Transverse colon (tissue), 4 donors: ENCODE measurements around the gene LIN7B.

Experiments
- EP300 ChIP-seq: sonication (generic); formaldehyde crosslinking; IDR thresholded peaks from one replicate; pipeline ENCODE4 v1.6.1; 2017; ENCODE audit warnings: antibody characterized with exemption, low read depth
- POLR2A ChIP-seq: fragments of 450-650 bp; IDR thresholded peaks from one replicate; pipeline ENCODE4 v1.6.1; 2016; ENCODE audit warnings: antibody characterized with exemption, mild to moderate bottlenecking, moderate library complexity
- POLR2AphosphoS5 ChIP-seq, 3 donors: sonication (generic); formaldehyde crosslinking; IDR thresholded peaks; one replicate each; pipeline ENCODE4 v1.6.1; 2016; ENCODE audit warnings: antibody characterized with exemption in 3 of 3
- TF ChIP-seq, protein P1 (sequence below), 5 experiments: fragments of 200-600 bp in 3 of 5; fragments of 450-650 bp in 2 of 5; sonication (generic) in 3 of 5; IDR thresholded peaks; 1 replicate in 2 of 5; 2 replicates in 3 of 5; pipeline ENCODE4 v1.5.1; 2016 to 2017; ENCODE audit warnings: antibody characterized with exemption in 5 of 5, inconsistent platforms in 3 of 5, mild to moderate bottlenecking in 2 of 5, moderate library complexity in 1 of 5

DNA sequence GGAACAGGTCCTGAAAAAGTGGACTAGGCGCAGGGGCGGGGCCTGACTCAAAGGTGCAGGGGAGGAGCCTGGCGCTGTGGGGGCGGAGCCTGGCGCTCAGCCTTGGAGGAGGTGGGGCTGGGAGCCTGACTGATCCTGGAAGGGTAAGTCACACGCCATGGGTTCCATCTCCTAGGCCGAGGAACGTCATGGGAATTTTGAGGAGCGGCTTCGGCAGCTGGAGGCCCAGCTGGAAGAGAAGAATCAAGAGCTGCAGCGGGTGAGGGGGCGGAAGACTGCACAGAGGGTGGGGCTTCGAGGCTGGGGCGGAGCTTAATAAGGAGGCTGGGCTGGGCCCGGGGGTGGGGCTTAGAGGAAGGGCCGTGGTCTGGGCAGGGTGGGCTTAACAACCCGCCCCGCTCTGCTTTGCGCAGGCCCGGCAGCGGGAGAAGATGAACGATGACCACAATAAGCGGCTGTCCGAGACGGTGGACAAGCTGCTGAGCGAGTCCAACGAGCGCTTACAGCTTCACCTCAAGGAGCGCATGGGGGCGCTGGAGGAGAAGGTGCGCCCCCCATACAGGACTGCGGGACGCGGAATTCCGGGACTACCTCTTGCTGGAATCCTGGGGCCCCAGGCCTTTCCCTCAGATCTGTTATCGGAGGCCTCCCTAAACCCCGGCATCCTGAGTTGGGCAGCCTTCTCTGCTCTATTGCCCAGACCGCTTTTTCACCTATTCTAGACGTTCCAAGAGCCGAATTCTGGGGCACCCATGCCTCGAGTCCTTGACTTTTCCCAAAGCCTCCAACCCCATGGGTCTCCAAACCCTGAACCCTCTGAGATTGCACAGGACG is 19.7 kb downstream of the LIN7B start:
- TF ChIP-seq, protein P1, sequence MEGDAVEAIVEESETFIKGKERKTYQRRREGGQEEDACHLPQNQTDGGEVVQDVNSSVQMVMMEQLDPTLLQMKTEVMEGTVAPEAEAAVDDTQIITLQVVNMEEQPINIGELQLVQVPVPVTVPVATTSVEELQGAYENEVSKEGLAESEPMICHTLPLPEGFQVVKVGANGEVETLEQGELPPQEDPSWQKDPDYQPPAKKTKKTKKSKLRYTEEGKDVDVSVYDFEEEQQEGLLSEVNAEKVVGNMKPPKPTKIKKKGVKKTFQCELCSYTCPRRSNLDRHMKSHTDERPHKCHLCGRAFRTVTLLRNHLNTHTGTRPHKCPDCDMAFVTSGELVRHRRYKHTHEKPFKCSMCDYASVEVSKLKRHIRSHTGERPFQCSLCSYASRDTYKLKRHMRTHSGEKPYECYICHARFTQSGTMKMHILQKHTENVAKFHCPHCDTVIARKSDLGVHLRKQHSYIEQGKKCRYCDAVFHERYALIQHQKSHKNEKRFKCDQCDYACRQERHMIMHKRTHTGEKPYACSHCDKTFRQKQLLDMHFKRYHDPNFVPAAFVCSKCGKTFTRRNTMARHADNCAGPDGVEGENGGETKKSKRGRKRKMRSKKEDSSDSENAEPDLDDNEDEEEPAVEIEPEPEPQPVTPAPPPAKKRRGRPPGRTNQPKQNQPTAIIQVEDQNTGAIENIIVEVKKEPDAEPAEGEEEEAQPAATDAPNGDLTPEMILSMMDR (IDR thresholded peaks at IDR 0.05) = no peak
- TF ChIP-seq EP300 (no peak), POLR2A (no peak), POLR2AphosphoS5 (IDR thresholded peaks at IDR 0.05) (no peak)
